AG09319 (cell line): ENCODE data around the gene LLGL1.
"Not testable (repeated sequence)": the region's sequence is repeated elsewhere in the genome, so short reads cannot be mapped to it uniquely, and the experiment has no call there.

Experiments used
- DNase-seq: peaks from one replicate; pipeline ENCODE4 v3.0.0-alpha.2; 2010; ENCODE audit warnings: low read depth; ENCODE audit errors: extremely low read depth
- CTCF ChIP-seq: IDR thresholded peaks from 2 replicates; pipeline ENCODE4 v1.5.1; 2011; ENCODE audit warnings: low read depth, mild to moderate bottlenecking, inconsistent platforms, low read length, moderate library complexity

Gene LLGL1

GRCh38 chr17:18206962-18207361 lies 18.5 kb upstream of the LLGL1 start:
- TF ChIP-seq CTCF: no peak
- DNase-seq: no peak

- TF ChIP-seq CTCF: no peak
- no peak for DNase-seq
Measured at GRCh38 chr17:18208092-18208491, 17.3 kb upstream of the LLGL1 start.

- no peak for TF ChIP-seq CTCF
- no peak for DNase-seq
Measured at GRCh38 chr17:18213666-18214270, 11.7 kb upstream of the LLGL1 start.

GRCh38 chr17:18216906-18217305 lies 8.5 kb upstream of the LLGL1 start:
- not testable (repeated sequence) for DNase-seq

- TF ChIP-seq CTCF: peak; percentile 97
Measured at GRCh38 chr17:18217412-18218015, 7.9 kb upstream of the LLGL1 start.

GRCh38 chr17:18218756-18219415 lies 6.5 kb upstream of the LLGL1 start:
- no peak for DNase-seq

More at GRCh38 chr17:18217412-18218015, 7.9 kb upstream of the LLGL1 start:
- no peak for DNase-seq

GRCh38 chr17:18224053-18224386 lies 1.4 kb upstream of the LLGL1 start:
- no peak for TF ChIP-seq CTCF
- DNase-seq: no peak

More at GRCh38 chr17:18218756-18219415, 6.5 kb upstream of the LLGL1 start:
- no peak for TF ChIP-seq CTCF
